HepG2 (cell line): Measurements from ENCODE around the gene SNAP25. TPM values are rescaled to one million over a fixed set of nuclear protein-coding genes. Genes with fewer than 3 reads are reported as not detected.

Source experiments
- ATAC-seq: fragments of 200-7000 bp; cut with Tn5 transposase; 3 replicates; pipeline ENCODE4 v1.9.1; 2020; ENCODE audit warnings: mild to moderate bottlenecking, moderate library complexity
- BruUV-seq: library from RNA; stranded (reverse); fragments of 400-500 nt; replicated peaks from 2 replicates; lab custom pipeline; 2021; lab: Mats Ljungman, UMichigan
- CTCF ChIA-PET: fragments of 300-600 bp; formaldehyde crosslinking; extraction: SDS; loops from one replicate; lab custom pipeline; 2021; ENCODE audit warnings: low total read pairs, inconsistent platforms, low intra/inter-chr PET ratio; lab: Yijun Ruan, JAX
- POLR2A ChIA-PET: fragments of 350-600 bp; sonication (Branson Sonifier 250); formaldehyde crosslinking; loops from one replicate; lab custom pipeline; 2020; ENCODE audit warnings: antibody characterized with exemption, inconsistent platforms; lab: Yijun Ruan, JAX
- DNase-seq: peaks from one replicate; pipeline ENCODE4 v3.0.0-alpha.2; 2015; ENCODE audit warnings: low spot score
- FAIRE-seq: peaks from 3 replicates; lab custom pipeline; 2011; peaks lifted over from hg19 to GRCh38; lab: Jason Lieb, UNC
- H2AFZ ChIP-seq: one replicate; pipeline ENCODE4 v1.6.1; 2011; ENCODE audit warnings: low read length, inconsistent platforms
- H3K27ac ChIP-seq: fragments of 300-600 bp; 3 replicates; pipeline ENCODE4 v1.8.0; 2011; ENCODE audit warnings: mixed run types, mild to moderate bottlenecking, mixed read lengths, low read length, inconsistent platforms; ENCODE audit not compliant: insufficient read depth; ENCODE audit errors: extremely low read length
- H3K27me3 ChIP-seq, 2 experiments: fragments of 200-600 bp in 1 of 2; 2 replicates in 1 of 2; 3 replicates in 1 of 2; pipeline versions ENCODE4 v1.6.0 to v1.8.0; 2011; ENCODE audit warnings: low read length in 2 of 2, mild to moderate bottlenecking in 2 of 2, moderate library complexity in 2 of 2, inconsistent platforms in 1 of 2; ENCODE audit not compliant: insufficient read depth in 2 of 2, control insufficient read depth in 1 of 2
- H3K36me3 ChIP-seq, 2 experiments: fragments of 200-600 bp in 1 of 2; replicated peaks in 1 of 2; 2 replicates in 1 of 2; 3 replicates in 1 of 2; pipeline versions ENCODE4 v1.5.1 to v1.8.0; 2011; ENCODE audit warnings: low read length in 2 of 2, inconsistent platforms in 1 of 2; ENCODE audit not compliant: insufficient read depth in 2 of 2, control insufficient read depth in 1 of 2
- H3K4me1 ChIP-seq: 2 replicates; pipeline ENCODE4 v1.5.1; 2012; ENCODE audit warnings: low read length, inconsistent platforms; ENCODE audit not compliant: insufficient read depth
- H3K4me2 ChIP-seq: 2 replicates; pipeline ENCODE4 v1.6.0; 2011; ENCODE audit warnings: low read depth, low read length, inconsistent platforms
- H3K4me3 ChIP-seq, 3 experiments: fragments of 200-600 bp in 1 of 3; sonication (generic), shearing (Covaris generic) in 1 of 3; replicated peaks in 1 of 3; 2 replicates each; pipeline ENCODE4 v1.5.1; 2011 to 2016; ENCODE audit warnings: low read length in 3 of 3, inconsistent platforms in 2 of 3, low read depth in 2 of 3, mild to moderate bottlenecking in 2 of 3, control low read depth in 1 of 3, mixed read lengths in 1 of 3; ENCODE audit not compliant: insufficient read depth in 1 of 3
- H3K79me2 ChIP-seq: one replicate; pipeline ENCODE4 v1.6.1; 2011; ENCODE audit warnings: low read length, inconsistent platforms; ENCODE audit not compliant: insufficient read depth
- H3K9ac ChIP-seq: 2 replicates; pipeline ENCODE4 v1.6.0; 2011; ENCODE audit warnings: mild to moderate bottlenecking, low read depth, low read length, inconsistent platforms; ENCODE audit not compliant: insufficient read depth
- H3K9me3 ChIP-seq: 2 replicates; pipeline ENCODE4 v1.5.1; 2012; ENCODE audit warnings: mild to moderate bottlenecking, low read length
- H4K20me1 ChIP-seq: 2 replicates; pipeline ENCODE4 v1.6.0; 2011; ENCODE audit warnings: inconsistent platforms, mild to moderate bottlenecking, low read length, moderate library complexity; ENCODE audit not compliant: insufficient read depth
- BCLAF1 ChIP-seq: fragments of 450-650 bp; IDR thresholded peaks from 2 replicates; pipeline ENCODE4 v1.6.1; 2017; ENCODE audit warnings: mild to moderate bottlenecking
- CBX2 ChIP-seq, 2 experiments: fragments of 200-600 bp in 1 of 2; sonication (generic); formaldehyde crosslinking in 1 of 2; IDR thresholded peaks; 2 replicates each; pipeline versions ENCODE4 v1.7.0 to v1.8.1; 2018 to 2022; ENCODE audit warnings: low read depth in 2 of 2, low read length in 1 of 2, mild to moderate bottlenecking in 1 of 2, missing genetic modification reagents in 1 of 2
- ETS1 ChIP-seq: sonication (generic); formaldehyde crosslinking; IDR thresholded peaks from 2 replicates; pipeline ENCODE4 v1.4.0; 2020; ENCODE audit warnings: missing genetic modification reagents
- FOXA1 ChIP-seq, 2 experiments: fragments of 450-650 bp in 1 of 2; sonication (generic) in 1 of 2; formaldehyde crosslinking in 1 of 2; IDR thresholded peaks; 2 replicates each; pipeline versions ENCODE4 v1.4.0 to v1.6.1; 2016 to 2020; ENCODE audit warnings: missing genetic modification reagents in 1 of 2
- FOXO1 ChIP-seq: sonication (generic); formaldehyde crosslinking; IDR thresholded peaks from 2 replicates; pipeline ENCODE4 v1.4.0; 2020; ENCODE audit warnings: missing genetic modification reagents
- PRMT3 ChIP-seq: sonication (generic); formaldehyde crosslinking; IDR thresholded peaks from 2 replicates; pipeline ENCODE4 v1.8.1; 2022; ENCODE audit warnings: low read depth, mild to moderate bottlenecking, moderate library complexity, missing genetic modification reagents, borderline replicate concordance
- SIX4 ChIP-seq: sonication (generic); formaldehyde crosslinking; IDR thresholded peaks from 2 replicates; pipeline ENCODE4 v1.4.0; 2020; ENCODE audit warnings: missing genetic modification reagents
- SMAD3 ChIP-seq: sonication (generic); formaldehyde crosslinking; IDR thresholded peaks from 2 replicates; pipeline ENCODE4 v1.4.0; 2020; ENCODE audit warnings: missing genetic modification reagents
- TEF ChIP-seq: sonication (generic); formaldehyde crosslinking; IDR thresholded peaks from 2 replicates; pipeline ENCODE4 v1.5.0; 2020; ENCODE audit warnings: missing genetic modification reagents
- TFE3 ChIP-seq: IDR thresholded peaks from 2 replicates; pipeline ENCODE4 v1.6.1; 2016
- ZBTB21 ChIP-seq: sonication (generic); formaldehyde crosslinking; IDR thresholded peaks from 2 replicates; pipeline ENCODE4 v1.4.0; 2020; ENCODE audit warnings: missing genetic modification reagents
- ZNF788 ChIP-seq: sonication (generic); formaldehyde crosslinking; IDR thresholded peaks from 2 replicates; pipeline ENCODE4 v1.5.0; 2020; ENCODE audit warnings: mild to moderate bottlenecking, missing genetic modification reagents, borderline replicate concordance
- WGBS: methylation state at CpG from one replicate; pipeline ENCODE4 v1.1.6; 2017; ENCODE audit warnings: low lambda C conversion rate; 5-methylcytosine and 5-hydroxymethylcytosine counted together
- in situ Hi-C: cut with HindIII; loops from 2 replicates; pipeline ENCODE4 v1.10.0; 2017; ENCODE audit warnings: low pct_unique_long_range_greater_than_20kb; ENCODE audit not compliant: extremely low pct_ligation_motif_present
- intact Hi-C: fragments of 100-400 bp; cut with micrococcal nuclease; formaldehyde crosslinking; loops from one replicate; pipeline ENCODE4 v1.10.0; 2022; ENCODE audit not compliant: unreplicated experiment
- polyA plus RNA-seq, 8 experiments: library from polyadenylated mRNA; depleted of rRNA in 3 of 8; stranded (reverse) in 7 of 8; unstranded in 1 of 8; fragments of >200 nt; fragmentation: Illumina TruSeq in 4 of 8; extraction: Trizol in 4 of 8; gene quantifications; 2 replicates each; pipeline versions ENCODE4 v1.2.1 to v1.2.3, GENCODE V29; 2011 to 2016; ENCODE audit warnings: low read depth in 4 of 8, missing spikeins in 1 of 8, mixed read lengths in 1 of 8; ENCODE audit not compliant: insufficient read depth in 1 of 8
- total RNA-seq, 5 experiments: library from RNA; depleted of rRNA; stranded (reverse); fragments of >200 nt; fragmentation: Illumina TruSeq; extraction: Trizol; gene quantifications; 2 replicates each; pipeline ENCODE4 v1.2.3, GENCODE V29; 2016; ENCODE audit warnings: low read depth in 1 of 5

SNAP25 gene
- total and polyA plus RNA-seq, 2 of the 13 experiments (the other 11 are each of a cell fraction or from before 2014, with no cell fraction given): not detected

- intact Hi-C loops: no loop called here
- Histone ChIP-seq H3K4me1 (no peaks in the 10 kb centered on the region), H3K9me3 (no peaks in the 10 kb centered on the region), H3K79me2 (no peaks in the 10 kb centered on the region), H3K27ac (no peak overlapping the region), H4K20me1 (no peaks in the 10 kb centered on the region), H2AFZ (no peak overlapping the region), H3K9ac (no peak overlapping the region), H3K27me3 (no peaks in the 10 kb centered on the region), H3K36me3 (no peaks in the 10 kb centered on the region), H3K4me3 (no peak overlapping the region), H3K4me2 (no peak overlapping the region)
- TF ChIP-seq TEF (CRISPR knock-in tag): no peak
- TF ChIP-seq ZNF788: no peak
- no peak for TF ChIP-seq FOXO1 (CRISPR knock-in tag)
- TF ChIP-seq SIX4 (CRISPR knock-in tag): no peak
- TF ChIP-seq SMAD3 (CRISPR knock-in tag): no peak
- 36% methylated on average over 2 of the region's 2 CpGs for WGBS
- ChIA-PET CTCF (no interaction called here), POLR2A (no interaction called here)
- DNase-seq (no peak), ATAC-seq (no peak), FAIRE-seq (no peak)
- BruUV-seq: no TSS peak
- in situ Hi-C loops: no loop called here
Observed at GRCh38 chr20:10194166-10194565, 24.5 kb upstream of the SNAP25 start.

- no peaks in the 10 kb centered on the region for H3K79me2 ChIP-seq
- DNase-seq: no peak
- CTCF ChIA-PET: no interaction called here
- no peaks in the 10 kb centered on the region for H3K4me1 ChIP-seq
- intact Hi-C loops: no loop called here
- H3K9me3 ChIP-seq: no peaks in the 10 kb centered on the region
- no peak overlapping the region for H3K9ac ChIP-seq
- no peak overlapping the region for H3K27ac ChIP-seq
- H3K4me3 ChIP-seq: no peak overlapping the region
- H4K20me1 ChIP-seq: no peaks in the 10 kb centered on the region
- POLR2A ChIA-PET: no interaction called here
- no peak for FAIRE-seq
- no peak for ATAC-seq
- no TSS peak for BruUV-seq
- in situ Hi-C loops: no loop called here
- H3K4me2 ChIP-seq: no peak overlapping the region
- H3K27me3 ChIP-seq: 0 out of 5 replicates have a peak, but pooled peaks cover 0 to 2% of the 10 kb centered on the region in 2 experiments
- no peaks in the 10 kb centered on the region for H3K36me3 ChIP-seq
- no peak overlapping the region for H2AFZ ChIP-seq
- no peak for TF ChIP-seq BCLAF1
- no peak for TF ChIP-seq PRMT3
- TF ChIP-seq TFE3 (CRISPR knock-in tag): no peak
- TF ChIP-seq FOXA1 (IDR thresholded peaks at IDR 0.05): no peak
- no peak for TF ChIP-seq FOXA1 (CRISPR knock-in tag; IDR thresholded peaks at IDR 0.05)
- TF ChIP-seq ZBTB21 (CRISPR knock-in tag): no peak
- TF ChIP-seq CBX2 (IDR thresholded peaks at IDR 0.05; ENCODE audit: low read depth, low read length): no peak
- TF ChIP-seq CBX2 (CRISPR knock-in tag; IDR thresholded peaks at IDR 0.05; ENCODE audit: low read depth): no peak
- no peak for TF ChIP-seq ETS1 (CRISPR knock-in tag)
Observed at GRCh38 chr20:10200330-10200729, 18.3 kb upstream of the SNAP25 start.
